MCF 10A (cell line): ENCODE results near the gene ZP2. TPM values are rescaled to one million over a fixed set of nuclear protein-coding genes. Genes with fewer than 3 reads are reported as not detected.

Experiments used
- BruUV-seq: library from RNA; stranded (reverse); fragments of 400-500 nt; replicated peaks from 2 replicates; lab custom pipeline; 2021; lab: Mats Ljungman, UMichigan
- CTCF ChIA-PET: fragments of 300-600 bp; sonication (Branson Sonifier 250); formaldehyde crosslinking; extraction: SDS; loops from one replicate; lab custom pipeline; 2021; ENCODE audit warnings: antibody characterized with exemption, inconsistent platforms; lab: Yijun Ruan, JAX
- POLR2A ChIA-PET: fragments of 300-600, 350-650 bp; sonication (Branson Sonifier 250); formaldehyde crosslinking; extraction: SDS; loops from one replicate; lab custom pipeline; 2020; ENCODE audit warnings: antibody characterized with exemption, inconsistent platforms; lab: Yijun Ruan, JAX
- DNase-seq: peaks from one replicate; pipeline ENCODE4 v3.0.0-alpha.2; 2018; ENCODE audit not compliant: unreplicated experiment
- H3K27ac Mint-ChIP-seq: one replicate; pipeline ENCODE4 v1.8.0; 2022; ENCODE audit warnings: mild to moderate bottlenecking, low read depth, mixed read lengths; ENCODE audit not compliant: unreplicated experiment
- H3K27me3 Mint-ChIP-seq: one replicate; pipeline ENCODE4 v1.8.0; 2022; ENCODE audit warnings: mixed read lengths; ENCODE audit not compliant: insufficient read depth, unreplicated experiment
- H3K36me3 Mint-ChIP-seq: one replicate; pipeline ENCODE4 v1.8.0; 2022; ENCODE audit warnings: mild to moderate bottlenecking, moderate library complexity, mixed read lengths; ENCODE audit not compliant: insufficient read depth, unreplicated experiment
- H3K4me1 Mint-ChIP-seq: one replicate; pipeline ENCODE4 v1.8.0; 2022; ENCODE audit warnings: mixed read lengths; ENCODE audit not compliant: insufficient read depth, unreplicated experiment
- H3K4me3 Mint-ChIP-seq: one replicate; pipeline ENCODE4 v1.8.0; 2022; ENCODE audit warnings: mild to moderate bottlenecking, moderate library complexity, mixed read lengths; ENCODE audit not compliant: unreplicated experiment
- H3K9me3 Mint-ChIP-seq: one replicate; pipeline ENCODE4 v1.8.0; 2022; ENCODE audit warnings: mixed read lengths; ENCODE audit not compliant: unreplicated experiment
- intact Hi-C: fragments of 100-400 bp; cut with micrococcal nuclease; formaldehyde crosslinking; loops from 2 replicates; pipeline ENCODE4 v1.14.1; 2022
- total RNA-seq: library from RNA; stranded (reverse); gene quantifications from 2 replicates; pipeline ENCODE4 v1.2.3, GENCODE V29; 2022
- TF ChIP-seq, protein P1 (sequence below): fragments of 200-600 bp; IDR thresholded peaks from one replicate; pipeline ENCODE4 v1.8.0; 2022; ENCODE audit warnings: antibody characterized with exemption, mild to moderate bottlenecking; ENCODE audit not compliant: unreplicated experiment

ZP2 gene
- total RNA-seq, 1 experiment from 2014 or later: not detected

GRCh38 chr16:21239646-21240045 lies 28.3 kb upstream of the ZP2 start:
- H3K4me3 Mint-ChIP-seq: no peak overlapping the region
- peaks cover 48% of the 10 kb centered on the region for H3K27me3 Mint-ChIP-seq
- H3K27ac Mint-ChIP-seq: no peak overlapping the region
- TF ChIP-seq, protein P1, sequence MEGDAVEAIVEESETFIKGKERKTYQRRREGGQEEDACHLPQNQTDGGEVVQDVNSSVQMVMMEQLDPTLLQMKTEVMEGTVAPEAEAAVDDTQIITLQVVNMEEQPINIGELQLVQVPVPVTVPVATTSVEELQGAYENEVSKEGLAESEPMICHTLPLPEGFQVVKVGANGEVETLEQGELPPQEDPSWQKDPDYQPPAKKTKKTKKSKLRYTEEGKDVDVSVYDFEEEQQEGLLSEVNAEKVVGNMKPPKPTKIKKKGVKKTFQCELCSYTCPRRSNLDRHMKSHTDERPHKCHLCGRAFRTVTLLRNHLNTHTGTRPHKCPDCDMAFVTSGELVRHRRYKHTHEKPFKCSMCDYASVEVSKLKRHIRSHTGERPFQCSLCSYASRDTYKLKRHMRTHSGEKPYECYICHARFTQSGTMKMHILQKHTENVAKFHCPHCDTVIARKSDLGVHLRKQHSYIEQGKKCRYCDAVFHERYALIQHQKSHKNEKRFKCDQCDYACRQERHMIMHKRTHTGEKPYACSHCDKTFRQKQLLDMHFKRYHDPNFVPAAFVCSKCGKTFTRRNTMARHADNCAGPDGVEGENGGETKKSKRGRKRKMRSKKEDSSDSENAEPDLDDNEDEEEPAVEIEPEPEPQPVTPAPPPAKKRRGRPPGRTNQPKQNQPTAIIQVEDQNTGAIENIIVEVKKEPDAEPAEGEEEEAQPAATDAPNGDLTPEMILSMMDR: no peak
- no peaks in the 10 kb centered on the region for H3K9me3 Mint-ChIP-seq
- POLR2A ChIA-PET: no interaction called here
- no peaks in the 10 kb centered on the region for H3K36me3 Mint-ChIP-seq
- no peak for DNase-seq
- H3K4me1 Mint-ChIP-seq: no peaks in the 10 kb centered on the region
- CTCF ChIA-PET: interaction anchor here (0.8 kb wide), 1 partner anchor 61 kb away, joined by 3 read pairs; no protein-coding TSS in a partner anchor
- no TSS peak for BruUV-seq
- intact Hi-C loops: no loop called here

GRCh38 chr16:21236831-21237230 lies 25.5 kb upstream of the ZP2 start:
- peaks cover 48% of the 10 kb centered on the region for H3K27me3 Mint-ChIP-seq
- no peak overlapping the region for H3K27ac Mint-ChIP-seq
- CTCF ChIA-PET: interaction anchor here (0.6 kb wide), 1 partner anchor 44 kb away, joined by 3 read pairs; no protein-coding TSS in a partner anchor
- DNase-seq: no peak
- no peaks in the 10 kb centered on the region for H3K4me1 Mint-ChIP-seq
- no peak overlapping the region for H3K4me3 Mint-ChIP-seq
- BruUV-seq: no TSS peak
- intact Hi-C loops: no loop called here
- TF ChIP-seq, protein P1: no peak
- H3K36me3 Mint-ChIP-seq: no peaks in the 10 kb centered on the region
- POLR2A ChIA-PET: interaction anchor here (1.2 kb wide), 1 partner anchor 66 kb away, joined by 4 read pairs; no protein-coding TSS in a partner anchor
- H3K9me3 Mint-ChIP-seq: no peaks in the 10 kb centered on the region

- POLR2A ChIA-PET: no interaction called here
- Mint-ChIP-seq H3K4me1 (no peaks in the 10 kb centered on the region), H3K4me3 (no peak overlapping the region), H3K9me3 (no peaks in the 10 kb centered on the region), H3K27ac (no peak overlapping the region), H3K27me3 (peaks cover 61% of the 10 kb centered on the region), H3K36me3 (no peaks in the 10 kb centered on the region)
- BruUV-seq: no TSS peak
- no peak for DNase-seq
- intact Hi-C loops: no loop called here
- CTCF ChIA-PET: no interaction called here
- TF ChIP-seq, protein P1: no peak
These were observed 23.8 kb upstream of the ZP2 start for GRCh38 chr16:21235199-21235585.

DNA sequence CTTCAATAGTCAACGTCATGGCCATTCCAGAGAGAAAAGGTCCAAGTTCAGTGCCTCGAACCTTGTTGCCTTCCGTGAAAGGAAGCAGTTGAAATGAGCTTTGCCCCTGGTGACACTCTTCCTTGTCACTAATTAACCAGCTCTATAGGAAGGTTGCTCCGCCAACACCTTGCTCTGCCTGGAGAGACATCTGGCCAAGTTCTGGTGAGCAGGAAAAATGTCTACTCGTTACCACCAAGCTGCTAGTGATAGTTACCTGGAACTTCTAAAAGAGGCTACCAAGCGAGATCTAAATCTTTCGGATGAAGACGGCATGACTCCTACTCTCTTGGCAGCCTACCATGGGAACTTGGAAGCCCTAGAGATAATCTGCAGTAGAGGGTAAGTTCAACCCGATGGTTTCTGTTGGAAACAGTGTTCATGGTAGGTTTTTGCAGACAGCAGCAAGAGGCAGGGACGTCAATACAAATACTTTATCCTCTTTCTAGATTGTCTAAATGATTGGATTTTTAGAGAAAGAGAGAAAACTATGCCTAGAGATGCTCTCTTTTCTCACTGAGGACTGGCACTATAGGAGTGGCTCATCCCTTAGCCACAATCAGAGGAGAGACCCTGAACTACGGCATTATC lies 22.3 kb upstream of the ZP2 start, which contains the start of gene ANKS4B:
ANKS4B (plus strand) TSS at position 179 of the 630 bp plus-strand sequence; CDS start at position 218, 39 bp downstream.
- Mint-ChIP-seq H3K27ac (no peak within 1 kb of the TSS), H3K4me3 (no peak within 1 kb of the TSS), H3K36me3 (no peaks in the 10 kb centered on the region), H3K4me1 (no peaks in the 10 kb centered on the region), H3K27me3 (peaks cover 76% of the 10 kb centered on the region), H3K9me3 (no peaks in the 10 kb centered on the region)
- ChIA-PET POLR2A (no interaction called here), CTCF (interaction anchor here (0.5 to 0.6 kb wide), 2 partner anchors 10 to 41 kb away, joined by 3 read pairs; no protein-coding TSS in a partner anchor)
- DNase-seq: no peak
- intact Hi-C loops: no loop called here
- BruUV-seq: no TSS peak
- TF ChIP-seq, protein P1: no peak
